Activated T-cell treated with anti-CD3 and anti-CD28 coated beads for 4 hours (primary cell): ENCODE measurements around the gene PRRX2.

ENCODE experiments used
- DNase-seq: peaks from one replicate; pipeline ENCODE4 v3.0.0-alpha.2; 2020

The PRRX2 gene

GRCh38 chr9:129637102-129637501 is 28.3 kb upstream of the PRRX2 start:
- no peak for DNase-seq

DNA sequence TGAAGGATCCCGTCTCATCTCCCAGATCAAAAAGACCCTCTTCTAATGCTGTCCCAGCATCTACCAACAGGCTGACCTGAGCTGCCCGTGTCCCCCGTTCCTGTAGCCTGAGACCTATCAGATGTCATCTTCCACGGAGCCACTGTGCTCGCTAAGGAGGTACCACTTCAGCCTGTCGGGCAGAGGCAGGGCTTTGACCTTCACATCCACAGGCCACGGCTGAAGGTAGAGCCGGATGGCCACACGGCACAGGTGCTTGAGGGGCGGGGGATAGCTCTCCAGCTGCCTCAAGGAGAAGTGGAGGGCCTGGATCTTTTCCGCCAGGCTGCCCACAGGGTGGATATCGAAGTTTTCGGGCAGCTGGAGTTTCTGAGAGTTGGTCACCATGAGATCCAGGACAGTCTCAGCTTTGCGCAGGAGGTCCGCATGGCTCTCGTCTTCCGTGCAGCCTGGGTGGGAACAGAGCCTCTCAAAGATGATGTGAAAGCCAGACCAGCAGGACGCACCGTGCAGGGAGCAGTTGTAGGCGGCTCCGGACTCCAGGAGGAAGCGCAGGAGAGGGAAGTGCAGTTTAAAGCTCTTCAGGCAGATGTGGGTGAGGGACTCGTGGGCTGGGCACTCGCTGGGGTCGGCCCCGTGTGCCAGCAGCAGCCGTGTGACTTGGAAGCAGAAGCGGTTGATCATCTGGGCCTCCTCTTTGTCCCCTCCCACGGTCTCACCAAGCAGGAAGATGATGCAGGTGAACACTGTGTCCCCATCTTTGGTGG is 27.6 kb upstream of the PRRX2 start:
- DNase-seq: no peak

DNA sequence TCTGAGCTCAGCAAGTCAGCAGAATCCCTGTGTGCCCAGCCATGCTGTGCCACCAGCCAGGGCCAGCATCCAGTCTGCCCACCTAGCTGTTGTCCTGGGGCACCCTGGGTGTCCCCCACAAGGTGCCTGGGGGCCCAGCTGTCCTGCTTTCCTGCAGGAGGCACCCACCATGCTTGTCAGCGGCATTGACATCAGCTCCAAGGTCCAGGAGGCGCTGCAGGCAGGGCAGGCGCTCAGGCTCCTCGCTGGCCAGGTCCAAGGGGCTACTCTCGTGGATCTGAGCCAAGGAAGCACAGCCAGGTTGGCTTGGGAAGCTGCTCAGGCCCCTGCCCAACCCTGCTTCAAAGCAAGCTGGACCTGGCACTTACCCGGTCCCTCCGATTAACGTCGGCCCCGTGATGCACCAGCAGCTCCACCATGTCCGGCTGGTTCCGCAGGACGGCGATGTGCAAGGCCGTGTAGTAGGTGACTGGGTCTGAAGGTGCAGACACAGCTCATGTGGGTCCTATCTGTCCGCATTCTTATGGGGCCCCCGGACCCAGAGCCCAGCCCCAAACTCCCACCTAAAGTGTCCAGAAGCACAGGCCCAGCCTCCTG is 26.3 kb upstream of the PRRX2 start:
- DNase-seq: no peak

DNA sequence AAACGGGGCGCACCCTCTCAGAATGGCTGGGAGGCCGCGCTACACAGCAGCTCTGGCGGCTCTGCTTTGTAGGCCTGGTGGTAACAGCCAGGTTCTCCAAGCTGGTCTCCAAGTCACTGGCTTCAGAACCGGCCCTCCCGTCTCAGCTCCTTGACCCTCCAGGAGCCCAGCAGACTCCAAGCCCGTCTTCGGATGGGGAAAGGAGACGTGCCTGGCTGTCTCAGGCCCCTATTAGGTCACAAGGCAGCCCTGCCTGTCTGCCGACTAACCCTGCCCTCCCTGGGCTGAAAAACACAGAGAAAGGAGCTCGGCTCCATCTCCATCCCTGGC is 25.7 kb upstream of the PRRX2 start:
- DNase-seq: no peak

- no peak for DNase-seq
Measured at GRCh38 chr9:129640086-129640870, 25.2 kb upstream of the PRRX2 start.

DNA sequence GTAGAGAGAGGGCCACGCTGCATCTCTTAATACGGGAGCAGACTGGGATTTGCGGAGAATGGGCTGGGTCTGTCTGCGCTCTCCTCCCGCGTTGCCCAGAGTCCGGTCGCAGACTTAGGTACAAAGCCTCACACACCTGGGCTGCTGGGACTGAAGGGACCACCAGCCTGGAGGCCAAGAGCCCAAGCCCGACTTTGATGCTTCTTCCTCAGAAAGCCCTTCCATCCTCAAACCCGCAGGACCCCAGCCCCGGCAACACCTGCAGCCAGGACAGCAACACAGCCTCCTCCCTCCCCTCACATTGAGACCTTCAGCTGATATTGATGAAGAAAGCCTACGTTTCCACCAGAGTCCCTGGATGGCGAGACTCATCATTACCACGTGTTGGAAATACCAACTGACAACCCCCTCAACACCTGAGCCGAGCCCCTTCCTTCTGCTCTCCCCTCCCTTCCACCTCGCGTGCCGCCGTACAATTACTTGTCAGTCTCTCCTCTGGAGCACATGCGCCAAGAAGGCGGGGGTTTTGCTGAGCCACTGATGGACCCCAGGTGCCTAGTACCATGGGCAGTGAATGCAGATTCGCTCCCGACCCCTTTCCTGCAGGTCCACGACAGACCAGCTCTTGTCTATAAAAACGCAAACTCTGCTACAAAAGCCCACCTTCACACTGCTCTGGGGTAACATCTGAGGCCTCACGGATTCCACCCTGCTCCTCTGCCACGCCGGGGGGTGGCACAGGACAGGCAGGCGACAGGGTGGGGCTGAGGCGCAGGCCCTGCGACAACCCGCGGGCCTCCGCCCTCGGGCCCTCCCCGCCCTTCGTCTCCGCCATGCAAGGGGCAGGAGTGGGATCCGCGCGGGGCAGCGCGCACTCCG is 24.3 kb upstream of the PRRX2 start:
- no peak for DNase-seq

GRCh38 chr9:129641750-129642585 is 23.5 kb upstream of the PRRX2 start, which contains the start of gene ASB6:
TSS of gene ASB6 (minus strand) at chr9:129642151. CDS start at chr9:129641999, 152 bp downstream.
- DNase-seq: peak; percentile 91

DNA sequence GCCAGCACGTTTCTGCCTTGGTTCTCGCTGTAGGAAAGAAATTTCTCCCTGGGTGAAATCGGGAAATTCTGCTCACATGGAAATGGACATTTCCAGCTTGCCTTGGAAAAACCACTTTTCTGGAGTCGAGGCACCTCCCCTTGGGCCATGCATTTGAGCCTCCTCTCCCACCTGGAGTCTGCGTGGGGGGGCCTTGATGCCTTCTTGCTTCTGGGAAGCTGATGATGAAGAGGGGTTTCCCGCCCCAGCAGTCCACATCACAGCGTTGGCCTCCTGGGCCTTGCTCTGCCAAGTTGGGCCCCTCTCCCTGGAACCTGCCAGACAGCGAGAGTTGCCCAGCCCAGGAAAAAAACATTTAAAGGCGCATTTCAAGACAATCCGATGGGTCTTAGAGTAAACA is 21.7 kb upstream of the PRRX2 start:
- no peak for DNase-seq

GRCh38 chr9:129644365-129644764 is 21.1 kb upstream of the PRRX2 start:
- DNase-seq: no peak

DNA sequence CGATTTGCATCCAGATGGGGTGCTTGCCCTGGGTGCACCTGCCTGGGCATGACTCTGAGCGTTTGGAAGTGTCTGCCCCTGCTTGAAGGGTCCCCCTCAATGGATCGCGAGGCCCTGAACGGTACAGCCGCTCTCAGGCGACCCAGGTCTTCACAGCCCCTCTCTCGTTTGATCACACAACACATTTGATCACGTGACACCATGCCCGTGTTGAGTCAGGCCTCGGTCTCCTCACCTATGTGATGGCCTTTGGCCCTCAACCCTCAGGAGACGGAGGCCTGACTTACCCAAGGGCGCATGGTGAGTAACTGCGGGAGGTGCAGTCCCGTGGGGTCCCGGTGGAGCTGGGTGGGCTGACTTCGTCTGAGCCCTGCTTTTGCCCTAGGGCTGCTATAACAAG is 20.5 kb upstream of the PRRX2 start:
- DNase-seq: no peak

DNA sequence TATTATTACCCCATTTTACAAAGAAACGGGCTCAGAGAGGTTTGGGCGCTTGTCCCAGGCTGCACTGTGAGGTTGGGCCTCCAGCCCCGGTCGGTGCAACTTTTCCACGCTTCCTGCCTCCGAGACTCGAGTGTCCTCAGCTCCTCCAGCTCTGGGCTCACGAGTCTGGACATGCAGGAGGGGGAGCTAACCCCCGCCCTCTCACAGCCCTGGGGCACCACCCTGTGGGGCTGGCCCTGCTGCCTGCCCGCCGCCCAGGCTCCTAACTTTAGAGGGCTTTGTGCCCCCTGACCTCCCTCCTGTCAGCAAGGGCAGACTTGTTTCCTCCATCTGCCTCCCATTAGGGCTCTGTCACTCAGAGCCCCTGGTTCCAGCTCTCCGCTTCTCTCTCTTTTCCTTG is 19.2 kb upstream of the PRRX2 start:
- no peak for DNase-seq

GRCh38 chr9:129646654-129647053 is 18.8 kb upstream of the PRRX2 start:
- DNase-seq: no peak

- no peak for DNase-seq
Measured at GRCh38 chr9:129647635-129648034, 17.8 kb upstream of the PRRX2 start.

GRCh38 chr9:129648092-129648763 is 17.2 kb upstream of the PRRX2 start:
- no peak for DNase-seq

DNA sequence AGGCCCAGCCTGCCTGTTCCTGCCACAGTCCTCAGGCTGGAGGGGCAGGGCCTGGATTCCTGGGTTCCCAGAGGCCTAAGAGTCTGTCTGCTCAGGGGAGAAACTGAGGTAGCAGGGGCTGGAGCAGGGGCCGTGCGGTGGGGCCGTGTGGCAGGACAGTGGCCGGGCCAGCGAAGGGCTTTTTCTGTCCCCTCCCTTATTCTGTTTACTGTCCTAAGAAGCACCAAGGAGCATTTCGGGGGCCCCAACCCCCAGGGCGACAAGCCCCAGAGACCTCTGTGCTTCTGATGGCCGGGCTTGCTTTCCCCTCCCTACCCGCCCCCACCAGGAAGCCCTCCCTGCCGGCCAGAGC is 16.7 kb upstream of the PRRX2 start:
- DNase-seq: no peak

DNA sequence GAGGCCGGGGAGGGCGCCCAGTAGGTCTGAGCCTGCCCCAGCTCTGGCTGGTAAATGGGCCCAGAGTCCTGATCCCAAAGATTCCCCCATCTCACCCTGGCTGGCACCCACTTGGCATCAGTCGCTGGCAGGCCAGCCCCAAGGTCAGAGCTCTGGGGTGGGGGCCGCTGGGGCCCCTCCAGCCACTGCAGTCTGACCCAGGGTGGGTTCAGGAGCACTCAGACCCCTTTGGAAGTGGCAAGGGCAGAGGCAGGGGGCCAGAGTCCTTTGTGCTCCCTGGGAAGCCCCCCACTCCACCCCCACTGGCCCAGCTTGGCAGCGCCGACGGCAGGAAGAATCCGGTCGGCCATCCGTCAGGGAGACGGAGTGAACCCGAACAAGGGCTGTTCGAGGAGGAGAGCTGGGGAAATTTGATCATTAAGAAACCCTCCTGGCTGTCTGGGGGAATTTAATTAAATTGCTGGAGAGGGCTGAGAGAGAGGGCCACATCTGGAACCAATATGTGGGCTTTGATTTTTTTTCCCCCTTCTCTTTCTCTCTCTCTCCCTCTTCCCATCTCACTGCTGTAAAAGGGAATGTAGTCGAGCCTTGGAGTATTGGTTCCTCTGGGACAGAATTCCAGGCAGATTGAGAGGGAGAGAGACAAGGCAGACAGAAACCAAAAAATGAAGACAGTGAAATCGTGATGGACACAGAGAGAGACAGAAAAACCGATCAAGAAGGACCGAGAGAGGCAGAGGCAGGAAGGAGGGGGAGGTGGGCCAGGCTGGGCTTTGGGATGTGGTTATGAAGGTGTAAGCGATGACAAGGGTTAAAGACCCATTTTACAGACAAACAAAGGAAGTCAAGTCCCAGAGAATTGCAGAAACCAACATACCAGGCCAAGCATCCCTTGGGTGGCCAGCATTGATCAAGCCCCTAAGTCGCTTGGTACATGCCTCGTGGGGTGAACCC is 15.4 kb upstream of the PRRX2 start:
- no peak for DNase-seq

GRCh38 chr9:129650680-129651235 is 14.7 kb upstream of the PRRX2 start:
- DNase-seq: no peak

- DNase-seq: no peak
Measured at GRCh38 chr9:129653823-129654553, 11.5 kb upstream of the PRRX2 start.

- no peak for DNase-seq
Measured at GRCh38 chr9:129654554-129655040, 10.8 kb upstream of the PRRX2 start.
